Stimulated activated CD8-positive, alpha-beta memory T cell treated with anti-CD3 and anti-CD28 coated beads, Interleukin-4, amount 100 ng/mL, for 1 hour (primary cell): ENCODE results near the gene HLX.

Source experiments
- DNase-seq, 2 donors: peaks; one replicate each; pipeline ENCODE4 v3.0.0-alpha.2; 2020; ENCODE audit warnings: low read depth in 2 of 2, low spot score in 1 of 2

The HLX gene, protein sequence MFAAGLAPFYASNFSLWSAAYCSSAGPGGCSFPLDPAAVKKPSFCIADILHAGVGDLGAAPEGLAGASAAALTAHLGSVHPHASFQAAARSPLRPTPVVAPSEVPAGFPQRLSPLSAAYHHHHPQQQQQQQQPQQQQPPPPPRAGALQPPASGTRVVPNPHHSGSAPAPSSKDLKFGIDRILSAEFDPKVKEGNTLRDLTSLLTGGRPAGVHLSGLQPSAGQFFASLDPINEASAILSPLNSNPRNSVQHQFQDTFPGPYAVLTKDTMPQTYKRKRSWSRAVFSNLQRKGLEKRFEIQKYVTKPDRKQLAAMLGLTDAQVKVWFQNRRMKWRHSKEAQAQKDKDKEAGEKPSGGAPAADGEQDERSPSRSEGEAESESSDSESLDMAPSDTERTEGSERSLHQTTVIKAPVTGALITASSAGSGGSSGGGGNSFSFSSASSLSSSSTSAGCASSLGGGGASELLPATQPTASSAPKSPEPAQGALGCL

DNA sequence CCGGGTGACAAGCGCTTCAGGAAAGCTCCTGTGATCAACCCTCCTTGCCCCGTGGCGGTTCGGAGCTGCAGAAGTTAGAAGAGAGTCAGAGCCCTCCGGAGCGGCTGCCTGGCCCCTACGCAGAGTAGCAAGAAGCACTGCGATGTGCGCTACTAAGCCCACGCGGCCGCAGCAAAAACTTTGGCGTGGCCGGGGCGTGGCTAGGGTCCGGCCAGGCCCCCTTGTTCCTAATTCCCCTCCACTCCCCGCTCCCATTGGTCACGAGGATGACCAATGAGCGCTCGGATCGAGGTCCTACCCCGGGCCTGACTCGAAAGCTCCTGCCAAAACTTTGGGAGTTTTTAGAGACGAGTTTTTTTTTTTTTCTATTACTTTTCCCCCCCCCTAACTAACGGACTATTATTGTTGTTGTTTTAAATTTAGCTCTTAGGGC, at the start of gene HLX:
Gene HLX, plus strand, starts transcription at position 368 of the 433 bp plus-strand sequence. CDS start 415 bp downstream, outside the sequence.
- no peak for DNase-seq

DNA sequence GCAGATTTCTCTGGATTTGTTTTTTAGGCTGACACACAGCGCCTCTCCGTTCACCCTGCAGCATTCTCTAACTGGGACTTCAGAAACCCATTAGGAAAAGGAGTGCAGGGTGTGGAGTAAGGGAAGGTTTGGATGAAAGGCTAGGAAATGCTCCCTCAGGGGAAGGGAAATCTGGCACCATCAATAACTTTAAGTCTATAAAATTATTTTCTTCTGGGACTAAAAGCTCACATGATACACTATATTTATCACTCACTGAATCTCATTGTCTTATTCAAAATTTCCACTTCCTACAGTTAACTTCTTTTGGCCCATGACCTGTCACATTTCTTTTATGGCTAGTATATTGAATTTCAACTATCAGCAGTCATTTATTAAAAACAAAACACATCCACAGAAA, 45.8 kb upstream of the HLX start:
- DNase-seq: no peak

DNA sequence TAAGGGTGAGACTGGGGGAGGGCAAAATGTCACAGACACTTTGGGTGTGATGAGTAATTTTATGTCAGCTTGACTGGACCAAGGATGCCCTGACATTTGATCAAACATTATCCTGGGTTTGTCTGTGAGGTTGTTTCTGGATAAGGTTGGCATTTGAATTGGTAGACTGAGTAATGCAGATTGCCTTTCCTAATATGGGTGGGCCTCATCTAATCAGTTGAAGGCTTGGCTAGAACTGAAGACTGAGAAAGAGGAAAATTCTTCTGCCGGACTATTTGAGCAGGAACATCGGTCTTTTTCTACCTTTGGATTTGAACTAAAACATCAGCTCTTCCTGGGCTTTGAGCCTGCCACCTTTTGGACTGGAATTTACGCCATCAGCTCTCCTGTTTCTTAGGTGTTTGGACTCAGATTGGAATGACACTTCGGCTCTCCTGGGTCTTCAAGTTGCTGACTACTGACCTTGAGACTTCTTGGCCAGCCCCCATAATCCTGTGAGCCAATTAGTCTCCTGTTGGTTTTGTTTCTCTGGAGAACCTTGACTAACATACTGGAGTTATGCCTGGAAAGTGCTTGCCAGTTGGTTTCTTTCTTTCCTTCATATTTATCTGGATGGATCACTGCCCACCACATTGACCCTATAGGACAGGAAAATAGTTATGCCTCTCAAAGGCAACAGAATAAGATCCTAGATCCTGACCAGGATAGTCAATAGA, 44.9 kb upstream of the HLX start:
- no peak for DNase-seq

GRCh38 chr1:220838578-220838977, 40.7 kb upstream of the HLX start:
- DNase-seq: no peak

DNA sequence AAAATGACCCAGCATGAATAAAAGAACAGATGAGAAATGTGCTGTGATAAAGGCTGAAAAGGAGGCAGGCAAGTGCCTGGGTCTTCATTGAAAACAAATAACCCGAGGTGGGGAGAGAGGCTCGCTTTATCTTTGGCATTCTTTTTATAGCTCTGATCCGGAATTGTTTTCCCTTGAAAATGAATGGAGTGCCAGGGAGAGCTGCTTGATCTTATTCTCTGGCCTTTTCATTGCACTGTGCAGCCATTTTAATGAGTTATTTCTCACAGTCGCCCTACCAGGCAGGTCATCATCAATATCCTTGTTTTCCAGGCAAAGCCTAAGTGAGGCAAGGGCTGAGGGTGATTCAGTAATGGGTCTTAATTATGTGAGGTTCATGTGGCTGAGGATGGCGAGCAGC, 39.8 kb upstream of the HLX start:
- no peak for DNase-seq

DNA sequence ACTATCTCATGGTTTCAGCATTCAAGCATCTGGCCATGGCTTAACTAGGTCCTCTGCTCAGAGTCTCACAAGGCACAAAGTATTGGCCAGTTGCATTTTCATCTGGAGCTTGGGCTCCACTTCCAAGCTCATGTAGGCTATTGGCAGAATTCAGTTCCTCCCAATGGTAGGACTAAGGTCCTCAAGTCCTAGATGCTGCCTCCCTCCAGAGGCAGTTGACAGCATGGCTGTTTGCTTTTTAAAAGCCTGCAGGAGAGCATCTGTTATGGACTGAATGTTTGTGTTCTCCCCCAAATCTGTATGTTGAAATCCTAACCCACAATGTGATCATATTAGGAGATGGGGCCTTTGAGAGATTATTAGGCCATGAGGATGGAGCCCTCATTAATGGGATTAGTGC, 38.0 kb upstream of the HLX start:
- DNase-seq: no peak

DNA sequence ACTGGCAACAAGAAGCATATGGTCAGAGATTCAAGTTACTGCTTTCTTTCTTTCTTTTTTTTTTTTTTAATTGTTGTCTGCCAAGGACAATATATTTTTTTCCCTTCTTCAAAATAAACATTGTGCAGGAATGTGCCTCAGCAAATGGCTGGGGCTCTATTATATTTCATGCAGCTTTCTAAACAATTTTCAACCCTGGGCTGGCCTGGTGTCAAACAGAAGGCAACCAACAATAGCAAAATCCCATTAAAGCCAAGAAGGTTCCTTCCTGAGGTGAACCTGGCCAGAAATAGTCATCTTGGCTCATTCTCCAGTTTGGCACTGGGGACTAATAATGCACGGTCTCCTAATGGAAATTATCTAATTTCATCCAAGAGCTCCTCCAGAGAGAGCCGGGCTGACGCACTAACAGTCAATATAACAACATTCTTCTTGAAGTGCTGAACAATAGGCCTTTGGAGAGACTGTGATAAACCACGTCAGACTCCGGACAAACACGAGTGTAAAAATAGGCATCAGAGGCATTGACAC, 35.7 kb upstream of the HLX start:
- no peak for DNase-seq

- DNase-seq: no peak
Observed at GRCh38 chr1:220852408-220852807, 26.8 kb upstream of the HLX start.

- no peak for DNase-seq
Observed at GRCh38 chr1:220872296-220872695, 6.9 kb upstream of the HLX start.

DNA sequence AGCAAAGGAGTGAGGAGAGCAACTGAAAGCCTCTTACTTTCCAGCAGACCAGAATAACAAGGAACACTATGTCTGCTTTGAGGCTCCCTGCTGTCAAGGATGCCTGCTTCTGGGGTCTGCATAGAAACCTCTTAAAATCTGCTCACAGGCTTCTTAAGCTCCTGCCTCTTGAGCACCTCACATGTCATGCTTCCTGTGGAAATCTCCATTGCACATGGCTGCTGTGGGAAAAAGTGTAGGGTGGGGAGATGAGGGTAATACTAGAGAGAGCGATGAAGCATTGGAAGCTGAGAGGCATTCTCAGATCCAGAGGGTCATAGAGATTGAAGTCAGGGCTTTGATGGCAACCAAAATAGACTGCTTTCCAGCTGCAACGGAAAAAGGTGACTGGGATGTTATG, 6.2 kb upstream of the HLX start:
- no peak for DNase-seq

GRCh38 chr1:220873868-220874655, 5.2 kb upstream of the HLX start:
- no peak for DNase-seq

DNA sequence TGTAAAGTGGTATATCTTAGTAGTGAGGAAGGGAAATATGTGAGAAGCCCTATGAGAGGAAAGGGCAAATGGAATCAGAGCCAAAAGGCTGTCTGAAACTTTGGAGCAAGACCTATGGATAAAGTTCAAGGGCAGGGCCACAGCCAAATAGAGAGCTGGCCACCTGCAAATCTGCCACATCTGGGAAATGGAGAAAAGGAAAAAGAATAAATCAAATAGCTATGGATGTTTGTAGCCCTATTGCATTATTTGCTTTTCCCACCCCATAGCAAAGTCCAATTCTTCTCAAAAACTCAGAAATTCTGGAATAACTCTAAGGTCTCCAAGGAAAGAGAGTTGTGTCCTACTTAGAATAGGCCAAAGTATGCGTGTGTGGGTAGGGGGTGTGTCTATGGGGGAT, 4.0 kb upstream of the HLX start:
- no peak for DNase-seq

GRCh38 chr1:220876511-220877376, 2.5 kb upstream of the HLX start:
- no peak for DNase-seq

DNA sequence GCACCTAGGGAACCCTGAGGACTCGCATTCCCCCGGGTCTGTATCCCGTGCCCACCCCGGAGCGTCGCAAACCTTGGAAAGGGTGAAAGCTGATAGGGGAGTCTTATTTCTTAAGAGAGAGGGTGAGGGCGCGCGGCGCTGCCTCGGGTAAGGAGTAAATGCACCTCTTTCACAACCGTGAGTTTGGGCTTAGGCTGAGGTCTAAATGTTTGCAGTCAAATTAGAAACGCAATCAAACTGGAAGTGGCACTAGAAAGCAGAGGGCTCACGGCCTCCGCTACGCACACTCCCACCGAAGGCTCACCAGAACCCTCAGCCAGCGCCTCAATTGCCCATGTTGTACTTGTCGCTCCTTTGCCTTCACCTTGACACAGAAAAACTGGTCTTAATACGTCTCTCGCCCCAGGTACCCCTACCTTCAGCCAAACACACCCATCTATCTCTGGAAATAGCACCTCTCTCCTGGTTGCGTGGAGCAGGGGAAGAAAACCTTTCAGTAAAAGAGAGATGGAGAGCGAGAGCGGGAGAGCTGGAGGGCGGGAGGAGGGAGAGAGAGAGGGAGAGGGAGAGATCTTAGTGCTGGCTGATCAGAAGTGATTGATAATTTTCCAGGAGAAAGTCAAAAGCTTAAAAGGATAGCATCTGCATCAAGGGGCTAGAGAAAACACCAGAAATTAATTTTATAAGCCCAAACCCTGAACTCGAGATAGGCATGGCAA, 1.7 kb upstream of the HLX start:
- DNase-seq: no peak

DNA sequence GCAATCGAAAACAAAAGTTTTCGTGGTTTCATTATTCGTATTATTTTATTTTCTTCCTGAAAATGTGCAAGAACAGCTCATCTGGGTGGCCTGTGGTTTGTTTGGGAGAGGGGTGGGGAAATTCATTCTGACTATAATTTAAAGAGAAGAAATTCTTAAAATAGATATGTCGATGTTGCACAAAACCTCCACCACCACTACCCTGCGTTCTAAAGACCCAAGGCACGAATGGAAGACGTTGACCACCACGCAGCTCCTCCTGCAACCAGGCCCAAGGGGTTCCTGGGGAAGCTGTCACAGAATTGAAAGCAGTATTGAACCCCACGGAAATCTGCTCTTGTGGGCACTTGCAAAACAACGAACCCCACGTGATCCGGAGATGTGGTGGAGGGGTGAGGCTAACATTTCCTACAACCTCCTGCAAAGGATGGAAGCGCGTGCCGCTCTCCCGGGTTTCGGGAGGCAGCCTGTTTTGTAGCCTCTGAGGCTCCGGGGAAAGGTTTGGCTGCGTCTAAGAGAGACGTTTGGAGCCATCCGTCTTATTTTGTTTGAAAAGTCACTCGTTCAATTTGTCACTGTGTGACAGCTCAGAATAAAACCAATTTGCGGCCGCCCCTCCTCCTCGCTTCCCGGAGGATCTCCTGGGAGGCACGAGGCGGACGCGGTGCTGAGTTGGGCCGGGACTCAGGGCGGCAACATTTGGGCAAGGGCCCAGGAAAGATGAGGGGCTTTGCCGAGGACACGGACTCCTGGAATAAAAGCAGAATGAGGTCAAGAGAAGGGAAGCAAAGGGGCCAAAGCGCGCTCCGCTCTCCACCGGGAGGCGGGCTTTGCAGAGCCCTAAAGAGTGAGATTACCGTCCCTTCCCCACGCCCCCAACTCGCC, 810 bp upstream of the HLX start:
- DNase-seq: no peak

GRCh38 chr1:220879509-220880361, 492 bp downstream of the HLX start:
- no peak for DNase-seq

- DNase-seq: no peak
Observed at GRCh38 chr1:220880362-220880670, 1.1 kb downstream of the HLX start.
